Esophagus muscularis mucosa (tissue), 2 donors: ENCODE data around the gene LHFPL2.

Source experiments
- EP300 ChIP-seq: sonication (generic); formaldehyde crosslinking; IDR thresholded peaks from one replicate; pipeline ENCODE4 v1.6.1; 2017; ENCODE audit warnings: antibody characterized with exemption
- POLR2A ChIP-seq: fragments of 450-650 bp; IDR thresholded peaks from one replicate; pipeline ENCODE4 v1.6.1; 2017; ENCODE audit warnings: antibody characterized with exemption, moderate library complexity, mild to moderate bottlenecking, low read depth

- TF ChIP-seq EP300 (no peak), POLR2A (no peak)
Observed at GRCh38 chr5:78659114-78659513, 10.5 kb upstream of the LHFPL2 start.
